CD4-positive, alpha-beta T cell (primary cell): ENCODE measurements around the gene NT5DC2. TPM values are rescaled to one million over a fixed set of nuclear protein-coding genes. Genes with fewer than 3 reads are reported as not detected.

Source experiments
- ATAC-seq: fragments of 200-7000 bp; cut with Tn5 transposase; one replicate; pipeline ENCODE4 v1.10.0; 2022; ENCODE audit warnings: mild to moderate bottlenecking; ENCODE audit not compliant: poor library complexity
- CTCF ChIA-PET: fragments of 350-600 bp; sonication (Branson Sonifier 250); formaldehyde crosslinking; loops from one replicate; lab custom pipeline; 2021; ENCODE audit warnings: antibody characterized with exemption, inconsistent platforms; lab: Charles Lee
- POLR2A ChIA-PET: fragments of 350-600 bp; sonication (Branson Sonifier 250); formaldehyde crosslinking; loops from one replicate; lab custom pipeline; 2021; ENCODE audit warnings: antibody characterized with exemption, inconsistent platforms; lab: Charles Lee
- DNase-seq, 14 experiments: peaks; one replicate each; pipeline ENCODE4 v3.0.0-alpha.2; 2013 to 2020; ENCODE audit warnings: mixed read lengths in 2 of 14
- H3K27ac ChIP-seq, 2 donors: one replicate each; pipeline versions ENCODE4 v1.5.1 to v1.7.0; 2013; ENCODE audit warnings: low read length in 2 of 2, low read depth in 1 of 2, mild to moderate bottlenecking in 1 of 2
- H3K27me3 ChIP-seq, 2 experiments: 1 replicate in 1 of 2; 2 replicates in 1 of 2; pipeline versions ENCODE4 v1.6.1 to v1.7.0; 2013; ENCODE audit warnings: low read length in 2 of 2, control low read depth in 1 of 2, mild to moderate bottlenecking in 1 of 2, moderate library complexity in 1 of 2; ENCODE audit not compliant: insufficient read depth in 2 of 2, control insufficient read depth in 1 of 2
- H3K36me3 ChIP-seq: one replicate; pipeline ENCODE4 v1.6.1; 2013; ENCODE audit warnings: low read length, control low read depth; ENCODE audit not compliant: insufficient read depth
- H3K4me1 ChIP-seq: one replicate; pipeline ENCODE4 v1.6.1; 2013; ENCODE audit warnings: low read length, control low read depth; ENCODE audit not compliant: insufficient read depth
- H3K4me3 ChIP-seq: one replicate; pipeline ENCODE4 v1.5.1; 2013; ENCODE audit warnings: mild to moderate bottlenecking, low read length, moderate library complexity
- H3K9me3 ChIP-seq, 2 experiments: 1 replicate in 1 of 2; 2 replicates in 1 of 2; pipeline versions ENCODE4 v1.6.1 to v1.7.0; 2013; ENCODE audit warnings: low read length in 2 of 2, mild to moderate bottlenecking in 2 of 2, control low read depth in 1 of 2, moderate library complexity in 1 of 2; ENCODE audit not compliant: control insufficient read depth in 1 of 2, insufficient read depth in 1 of 2
- H3K27ac Mint-ChIP-seq: one replicate; pipeline ENCODE4 v1.8.0; 2020; ENCODE audit warnings: mixed read lengths
- H3K27me3 Mint-ChIP-seq: one replicate; pipeline ENCODE4 v1.8.0; 2021; ENCODE audit warnings: mixed read lengths
- H3K36me3 Mint-ChIP-seq: one replicate; pipeline ENCODE4 v1.8.0; 2021; ENCODE audit warnings: low read depth, mixed read lengths
- H3K4me1 Mint-ChIP-seq: one replicate; pipeline ENCODE4 v1.8.0; 2021; ENCODE audit warnings: low read depth, mixed read lengths
- H3K4me3 Mint-ChIP-seq: one replicate; pipeline ENCODE4 v1.8.0; 2020; ENCODE audit warnings: mild to moderate bottlenecking, mixed read lengths
- H3K9me3 Mint-ChIP-seq: one replicate; pipeline ENCODE4 v1.8.0; 2020; ENCODE audit warnings: mixed read lengths
- intact Hi-C, 2 experiments: fragments of 100-400 bp; cut with DNase I in 1 of 2; cut with micrococcal nuclease in 1 of 2; formaldehyde crosslinking; loops; one replicate each; pipeline versions ENCODE4 v1.15.1 to v1.9.0; 2023 to 2025; cut with DNase I, micrococcal nuclease
- total RNA-seq, 174 experiments: library from RNA in 2 of 174; stranded (reverse) in 2 of 174; gene quantifications; one replicate each; pipeline ENCODE4 v1.2.3 and lab custom pipeline; 2021 to 2026
- TF ChIP-seq, protein P1 (sequence below): fragments of 200-600 bp; IDR thresholded peaks from one replicate; pipeline ENCODE4 v1.8.0; 2022; ENCODE audit warnings: antibody characterized with exemption, mild to moderate bottlenecking

The NT5DC2 gene
- total RNA-seq, 2 experiments from 2014 or later = 2.5 to 4.2 TPM

GRCh38 chr3:52498137-52499054 lies 35.3 kb downstream of the NT5DC2 start:
- no peak overlapping the region for H3K27ac Mint-ChIP-seq
- peaks cover 13% of the 10 kb centered on the region for H3K4me1 ChIP-seq
- ATAC-seq = no peak
- H3K36me3 Mint-ChIP-seq = no peaks in the 10 kb centered on the region
- ChIA-PET CTCF (no interaction called here), POLR2A (no interaction called here)
- DNase-seq = peak in 3 of 14 experiments; percentile 27 to 63 (median 59)
- no peaks in the 10 kb centered on the region for H3K4me1 Mint-ChIP-seq
- H3K9me3 ChIP-seq = no peaks in the 10 kb centered on the region
- no peak overlapping the region for H3K4me3 ChIP-seq
- intact Hi-C loops = no loop called here
- no peaks in the 10 kb centered on the region for H3K36me3 ChIP-seq
- H3K27ac ChIP-seq = no peak overlapping the region
- H3K27me3 Mint-ChIP-seq = no peaks in the 10 kb centered on the region
- no peaks in the 10 kb centered on the region for H3K27me3 ChIP-seq
- no peaks in the 10 kb centered on the region for H3K9me3 Mint-ChIP-seq
- H3K4me3 Mint-ChIP-seq = no peak overlapping the region
- TF ChIP-seq, protein P1, sequence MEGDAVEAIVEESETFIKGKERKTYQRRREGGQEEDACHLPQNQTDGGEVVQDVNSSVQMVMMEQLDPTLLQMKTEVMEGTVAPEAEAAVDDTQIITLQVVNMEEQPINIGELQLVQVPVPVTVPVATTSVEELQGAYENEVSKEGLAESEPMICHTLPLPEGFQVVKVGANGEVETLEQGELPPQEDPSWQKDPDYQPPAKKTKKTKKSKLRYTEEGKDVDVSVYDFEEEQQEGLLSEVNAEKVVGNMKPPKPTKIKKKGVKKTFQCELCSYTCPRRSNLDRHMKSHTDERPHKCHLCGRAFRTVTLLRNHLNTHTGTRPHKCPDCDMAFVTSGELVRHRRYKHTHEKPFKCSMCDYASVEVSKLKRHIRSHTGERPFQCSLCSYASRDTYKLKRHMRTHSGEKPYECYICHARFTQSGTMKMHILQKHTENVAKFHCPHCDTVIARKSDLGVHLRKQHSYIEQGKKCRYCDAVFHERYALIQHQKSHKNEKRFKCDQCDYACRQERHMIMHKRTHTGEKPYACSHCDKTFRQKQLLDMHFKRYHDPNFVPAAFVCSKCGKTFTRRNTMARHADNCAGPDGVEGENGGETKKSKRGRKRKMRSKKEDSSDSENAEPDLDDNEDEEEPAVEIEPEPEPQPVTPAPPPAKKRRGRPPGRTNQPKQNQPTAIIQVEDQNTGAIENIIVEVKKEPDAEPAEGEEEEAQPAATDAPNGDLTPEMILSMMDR = no peak

- Mint-ChIP-seq H3K9me3 (no peaks in the 10 kb centered on the region), H3K4me1 (no peaks in the 10 kb centered on the region), H3K27ac (no peak overlapping the region), H3K4me3 (no peak overlapping the region), H3K36me3 (peaks cover 21% of the 10 kb centered on the region), H3K27me3 (no peaks in the 10 kb centered on the region)
- Histone ChIP-seq H3K4me3 (peak overlapping the region; percentile 12), H3K36me3 (peaks cover 21% of the 10 kb centered on the region), H3K27me3 (no peaks in the 10 kb centered on the region), H3K9me3 (no peaks in the 10 kb centered on the region), H3K4me1 (peaks cover 17% of the 10 kb centered on the region), H3K27ac (no peak overlapping the region)
- peak in 2 of 14 experiments; percentile 41 to 47 for DNase-seq
- POLR2A ChIA-PET = no interaction called here
- TF ChIP-seq, protein P1 = no peak
- CTCF ChIA-PET = no interaction called here
- intact Hi-C loops = no loop called here
- no peak for ATAC-seq
Measured at GRCh38 chr3:52495777-52496602, 37.7 kb downstream of the NT5DC2 start.

DNA sequence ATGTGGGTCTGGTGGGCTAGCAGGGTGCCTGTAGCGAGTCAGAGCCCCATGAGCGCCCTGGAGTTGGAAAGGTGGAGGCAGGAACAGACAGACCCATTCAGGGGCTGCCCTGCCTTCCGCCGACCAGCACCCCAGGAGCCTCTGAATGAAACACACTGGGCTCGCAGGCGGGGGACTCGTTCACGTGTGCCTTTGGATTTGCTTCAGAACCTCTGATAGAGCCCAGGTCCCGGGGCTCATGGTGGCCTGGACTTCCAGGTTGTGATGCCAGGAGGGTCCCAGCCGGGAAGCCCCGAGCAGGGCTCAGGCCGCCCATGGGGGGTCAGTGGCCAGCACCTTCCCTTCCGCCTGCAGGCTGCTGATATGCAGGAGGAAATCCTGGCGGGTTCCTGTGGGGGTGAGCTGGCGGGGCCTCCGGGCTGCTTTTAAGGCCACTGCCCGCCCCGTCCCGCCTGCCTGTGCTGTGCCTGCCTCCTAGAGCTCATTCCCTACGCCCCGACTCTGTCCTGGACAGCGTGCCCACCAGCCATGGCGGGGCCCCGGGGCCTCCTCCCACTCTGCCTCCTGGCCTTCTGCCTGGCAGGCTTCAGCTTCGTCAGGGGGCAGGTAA lies 38.7 kb downstream of the NT5DC2 start, which contains the start of gene STAB1:
Gene STAB1, plus strand, starts transcription at position 453 of the 610 bp plus-strand sequence. Its CDS starts 76 bp downstream, at position 529.
- DNase-seq = no peak
- peaks cover 17% of the 10 kb centered on the region for H3K4me1 ChIP-seq
- H3K36me3 ChIP-seq = peaks cover 31% of the 10 kb centered on the region
- no peak for ATAC-seq
- no peaks in the 10 kb centered on the region for H3K27me3 Mint-ChIP-seq
- peak within 1 kb of the TSS; percentile 12 for H3K4me3 ChIP-seq
- H3K9me3 Mint-ChIP-seq = no peaks in the 10 kb centered on the region
- H3K4me3 Mint-ChIP-seq = no peak within 1 kb of the TSS
- no peaks in the 10 kb centered on the region for H3K27me3 ChIP-seq
- H3K36me3 Mint-ChIP-seq = peaks cover 31% of the 10 kb centered on the region
- intact Hi-C loops = no loop called here
- H3K27ac Mint-ChIP-seq = no peak within 1 kb of the TSS
- no peaks in the 10 kb centered on the region for H3K9me3 ChIP-seq
- TF ChIP-seq, protein P1 = no peak
- ChIA-PET POLR2A (no interaction called here), CTCF (no interaction called here)
- no peak within 1 kb of the TSS for H3K27ac ChIP-seq
- H3K4me1 Mint-ChIP-seq = no peaks in the 10 kb centered on the region
